ENCODE results near the gene GFPT2. TPM values are rescaled to one million over a fixed set of nuclear protein-coding genes. Genes with fewer than 3 reads are reported as not detected.

The GFPT2 gene
- total and polyA plus RNA-seq, 2 of the 8 experiments (the other 6 are each of a cell fraction or from before 2014, with no cell fraction given), result 83.7 to 143 TPM

GRCh38 chr5:180371949-180372348 is 18.8 kb upstream of the GFPT2 start (continued):
- TF ChIP-seq CHD7 (IDR thresholded peaks at IDR 0.05; ENCODE audit: insufficient replicate concordance, low read length), result no peak

Measured in H1 (cell line).